ENCODE results near the gene PEX26. TPM values are rescaled to one million over a fixed set of nuclear protein-coding genes. Genes with fewer than 3 reads are reported as not detected.

PEX26 gene
- total and polyA plus RNA-seq, 9 of the 15 experiments (the other 6 are each of a cell fraction or from before 2014, with no cell fraction given): 0.35 to 39.6 (median 17.4) TPM

DNA sequence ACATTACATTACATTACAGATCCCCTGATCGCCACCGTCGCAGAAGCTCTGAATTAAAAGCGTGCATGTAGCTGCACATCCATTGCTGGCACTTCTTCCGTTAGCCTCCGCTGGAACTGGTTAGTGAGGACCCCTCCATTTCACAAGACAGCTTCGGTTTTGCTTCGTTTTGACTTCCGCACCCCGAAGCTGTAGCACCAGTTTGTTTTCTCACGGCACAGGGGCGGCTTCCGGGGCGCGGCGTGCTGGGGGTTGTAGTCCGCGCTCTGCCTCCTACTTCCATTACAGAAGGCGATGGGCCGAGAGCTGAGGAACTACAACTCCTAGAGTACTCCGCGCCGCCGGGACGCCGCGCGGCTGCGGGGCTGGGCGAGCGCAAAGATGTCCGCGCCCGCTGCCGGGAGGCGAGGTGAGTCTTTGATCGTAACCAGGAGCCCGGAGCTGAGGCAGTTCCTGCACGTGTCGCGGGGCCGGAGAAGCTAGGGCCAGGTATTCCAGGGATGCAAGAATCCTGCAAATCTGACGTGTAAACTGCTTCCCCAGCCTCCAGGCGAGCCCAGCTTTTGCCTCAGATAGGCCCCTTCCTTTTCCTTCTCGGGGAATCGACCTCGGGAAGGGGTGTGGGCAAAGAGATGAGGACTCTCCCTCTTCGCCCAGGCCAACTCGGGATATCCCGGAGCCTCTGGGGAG lies at the start of gene PEX26 (continued):
- TF ChIP-seq RBM39 (optimal IDR thresholded peaks at IDR 0.05; ENCODE audit: low read depth, low read length): no peak
- TF ChIP-seq MAFG (tag; conservative IDR thresholded peaks at IDR 0.05): no peak
- peak; percentile 98 for TF ChIP-seq ETS1 (conservative IDR thresholded peaks at IDR 0.05; ENCODE audit: control insufficient read depth, low read depth, low read length)
- TF ChIP-seq HDAC8 (tag; IDR thresholded peaks at IDR 0.05): no peak
- no peak for TF ChIP-seq CEBPZ (IDR thresholded peaks at IDR 0.05; ENCODE audit: borderline replicate concordance, low read depth, low read length)
- peak in 2 of 3 experiments; percentile 67 to 96; a peak in 4 of 6 replicates for TF ChIP-seq ZBTB11 (CRISPR knock-in tag; IDR thresholded peaks at IDR 0.05)
- 0 out of 4 replicates have a peak, but pooled peaks of 1 of the 2 experiments have one; percentile 24 for TF ChIP-seq NONO (IDR thresholded peaks at IDR 0.05; ENCODE audit: low read depth in 2 of 2, low read length in 1 of 2)
- TF ChIP-seq ZNF318 (IDR thresholded peaks at IDR 0.05; ENCODE audit: borderline replicate concordance in 1 of 2, low read depth in 1 of 2): no peak
